ENCODE data around the gene ETFRF1.

ETFRF1 gene

DNA sequence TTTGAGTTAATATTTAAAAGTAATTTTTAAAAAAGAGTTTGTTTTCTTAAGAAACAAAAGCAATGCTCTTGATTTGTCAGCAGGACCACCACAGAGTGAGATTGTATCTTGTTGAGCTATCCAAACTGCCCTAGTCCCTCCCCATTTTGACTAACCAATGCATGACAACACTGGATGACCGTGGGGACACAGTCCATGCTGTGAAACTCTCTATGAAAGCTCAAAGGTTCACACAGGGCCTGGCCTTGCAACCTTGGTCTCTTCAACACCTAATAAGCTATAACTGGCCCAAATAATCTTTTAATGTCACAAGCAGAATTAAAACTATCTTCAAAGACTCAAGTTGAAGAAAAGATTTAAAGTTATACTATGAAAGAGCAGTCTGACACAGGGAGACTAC lies 13.5 kb downstream of the ETFRF1 start:
- no peak overlapping the region for H3K27ac ChIP-seq
- no peak for DNase-seq (ENCODE audit: low read depth, low spot score)

DNA sequence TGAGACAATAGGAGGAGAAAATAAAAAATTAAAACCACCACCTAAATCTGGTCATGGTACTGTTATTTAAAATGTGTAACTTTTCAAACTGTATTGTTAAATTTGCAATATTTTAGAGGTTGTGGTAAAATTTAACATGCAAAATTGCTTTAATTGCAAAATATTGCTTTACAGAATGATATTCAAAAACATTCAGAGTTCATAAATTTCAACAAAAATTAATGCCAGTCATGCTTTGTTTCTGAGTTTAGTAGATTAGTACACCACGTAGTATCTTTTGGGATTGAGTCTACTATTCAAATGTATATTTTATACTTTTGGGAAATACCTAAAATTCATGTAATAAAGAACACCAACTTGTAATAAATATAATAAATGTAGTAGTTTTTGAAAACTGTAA lies 18.3 kb downstream of the ETFRF1 start:
- H3K27ac ChIP-seq: no peak overlapping the region
- DNase-seq (ENCODE audit: low read depth, low spot score): no peak

DNA sequence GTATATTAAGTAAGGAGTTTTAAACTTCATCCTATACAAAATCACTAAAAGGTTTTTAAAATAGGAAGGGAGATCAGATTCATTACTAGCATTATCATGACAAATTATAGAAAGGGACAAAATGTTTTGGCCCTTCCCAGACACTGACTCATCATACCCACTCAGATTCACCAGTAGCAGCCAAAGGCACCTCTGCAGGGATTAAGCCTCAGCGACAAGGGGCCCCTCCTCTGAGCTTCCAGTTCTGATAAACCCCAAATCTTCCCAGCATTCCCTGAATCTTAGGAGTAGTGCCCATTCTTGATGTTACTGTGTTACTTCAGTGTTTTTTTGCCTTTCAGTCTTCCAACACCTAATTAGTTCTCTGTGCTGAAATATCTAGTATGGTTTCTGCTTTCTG lies 41.2 kb downstream of the ETFRF1 start:
- no peak for DNase-seq (ENCODE audit: low read depth, low spot score)
- no peak overlapping the region for H3K27ac ChIP-seq

DNA sequence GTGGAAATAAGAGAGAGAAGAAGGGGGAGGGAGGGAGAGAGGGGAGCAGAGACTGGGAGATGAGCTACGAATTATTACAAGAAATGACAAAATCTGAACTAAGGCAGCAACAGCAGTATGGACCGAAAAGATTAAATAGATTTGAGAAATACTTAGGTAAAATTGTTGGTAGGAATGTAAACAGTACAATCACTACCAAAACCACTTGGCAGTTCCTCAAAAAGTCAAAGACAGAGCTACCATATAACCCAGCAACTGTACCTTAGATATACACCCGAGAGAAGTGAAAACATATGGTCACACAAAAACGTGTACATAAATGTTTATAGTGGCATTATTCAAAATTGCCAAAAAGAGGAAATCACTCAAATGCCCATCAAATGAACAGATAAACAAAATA lies 41.6 kb downstream of the ETFRF1 start:
- no peak for DNase-seq (ENCODE audit: low read depth, low spot score)
- no peak overlapping the region for H3K27ac ChIP-seq

DNA sequence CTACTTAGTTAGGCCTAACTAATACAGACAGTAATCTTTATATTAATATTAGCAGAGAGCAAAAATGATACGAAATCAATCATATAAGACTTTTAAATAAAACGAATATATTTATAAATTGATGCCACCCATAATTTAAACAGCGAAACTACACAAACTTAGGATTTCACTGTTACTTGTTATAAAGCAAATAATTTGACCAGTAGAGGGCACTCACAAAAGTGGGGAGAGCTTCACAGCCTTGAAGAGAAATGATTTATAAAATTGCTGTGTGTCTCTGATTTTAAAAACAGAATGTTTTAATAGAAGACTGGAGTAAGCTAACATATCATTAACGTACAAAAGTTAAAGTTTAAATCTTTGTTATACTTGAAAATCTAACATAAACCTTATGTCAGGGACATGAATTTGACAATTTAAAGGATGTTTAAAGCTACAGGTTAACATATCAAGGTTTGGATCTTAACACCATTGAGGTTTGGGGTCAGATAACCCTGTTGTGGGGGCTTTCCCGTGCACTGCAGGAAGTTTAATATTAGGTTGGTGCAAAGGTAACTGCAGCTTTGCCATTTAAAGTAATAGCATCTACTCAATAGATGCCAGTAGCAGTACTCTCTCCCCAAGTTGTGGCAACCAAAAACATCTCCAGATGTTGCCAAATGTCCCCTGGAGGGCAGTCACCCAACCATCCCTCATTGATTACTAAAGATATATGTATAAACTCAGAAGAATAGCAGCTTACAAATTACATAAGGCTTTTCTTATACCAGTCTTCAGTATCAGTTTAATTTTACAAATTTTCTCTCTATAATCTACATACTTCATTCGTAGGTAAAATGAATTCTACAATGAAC lies 46.4 kb downstream of the ETFRF1 start:
- DNase-seq (ENCODE audit: low read depth, low spot score): no peak

DNA sequence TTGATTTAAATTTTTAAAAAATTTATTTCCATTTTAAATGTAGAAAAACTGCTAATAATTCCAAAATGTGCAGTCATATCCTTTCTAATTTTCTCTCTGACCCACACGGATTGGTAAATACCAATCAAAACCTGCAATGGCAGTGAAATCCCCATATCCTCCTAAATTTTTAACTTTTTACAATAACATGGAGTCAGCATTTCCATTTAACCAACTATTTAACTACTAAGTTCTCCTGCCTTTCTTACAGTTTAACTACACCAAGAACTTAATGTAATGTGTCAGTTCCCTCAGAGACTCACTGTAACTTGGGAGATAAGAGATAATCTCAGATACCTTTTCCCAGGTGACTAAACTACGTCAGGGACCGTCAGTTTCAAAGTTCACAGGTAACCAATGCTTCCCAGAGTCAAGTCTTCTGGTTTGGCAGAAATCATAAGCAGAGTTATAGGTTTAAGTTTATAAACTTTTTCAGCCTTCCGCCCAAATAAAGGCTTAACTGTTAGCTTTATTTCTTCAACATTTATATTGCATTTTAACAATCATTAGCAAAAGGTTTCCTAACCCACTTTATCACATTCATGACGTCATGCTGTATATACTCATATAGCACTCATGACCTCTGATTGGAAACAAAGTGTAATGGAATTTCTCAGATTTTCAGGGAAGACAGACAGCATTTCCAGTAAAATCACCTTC lies 48.1 kb downstream of the ETFRF1 start:
- no peak for DNase-seq (ENCODE audit: low read depth, low spot score)
- H3K27ac ChIP-seq: peak overlapping the region; percentile 16

More for the DNA sequence above, 46.4 kb downstream of the ETFRF1 start:
- no peak overlapping the region for H3K27ac ChIP-seq

DNA sequence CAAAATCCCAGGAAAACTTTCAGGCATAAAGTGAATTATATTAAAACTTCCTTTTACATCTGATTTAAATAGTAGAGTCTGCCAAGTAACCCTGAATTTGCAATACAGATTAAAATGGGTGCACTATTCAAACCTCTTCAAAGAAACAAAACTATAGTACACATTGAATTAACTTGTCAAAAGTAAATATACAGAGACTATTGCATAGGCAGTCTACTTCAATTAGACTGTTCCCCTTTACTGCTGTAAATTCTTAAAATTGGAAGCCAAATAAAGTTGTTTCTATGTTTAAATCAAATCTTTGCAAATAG lies 48.6 kb downstream of the ETFRF1 start:
- no peak overlapping the region for H3K27ac ChIP-seq
- no peak for DNase-seq (ENCODE audit: low read depth, low spot score)

DNA sequence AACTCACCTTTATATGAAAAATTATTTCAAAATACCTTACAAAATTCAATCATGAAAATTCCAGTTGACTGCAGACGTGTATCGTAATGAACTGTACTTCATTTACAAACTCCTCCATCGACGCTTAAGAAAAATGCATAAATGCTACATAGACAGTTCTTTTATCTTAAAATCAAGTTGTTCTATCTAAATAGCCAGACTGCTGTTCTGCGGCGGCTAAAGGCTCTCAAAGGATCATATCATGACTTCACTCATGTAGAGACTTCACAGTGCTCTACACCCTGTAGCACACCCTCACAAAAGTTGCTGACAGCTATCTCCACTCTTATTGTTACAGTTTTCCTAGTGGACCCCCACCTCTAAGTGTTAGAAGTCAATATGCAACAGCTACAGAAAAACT lies 50.5 kb downstream of the ETFRF1 start:
- H3K27ac ChIP-seq: no peak overlapping the region
- DNase-seq (ENCODE audit: low read depth, low spot score): no peak

DNA sequence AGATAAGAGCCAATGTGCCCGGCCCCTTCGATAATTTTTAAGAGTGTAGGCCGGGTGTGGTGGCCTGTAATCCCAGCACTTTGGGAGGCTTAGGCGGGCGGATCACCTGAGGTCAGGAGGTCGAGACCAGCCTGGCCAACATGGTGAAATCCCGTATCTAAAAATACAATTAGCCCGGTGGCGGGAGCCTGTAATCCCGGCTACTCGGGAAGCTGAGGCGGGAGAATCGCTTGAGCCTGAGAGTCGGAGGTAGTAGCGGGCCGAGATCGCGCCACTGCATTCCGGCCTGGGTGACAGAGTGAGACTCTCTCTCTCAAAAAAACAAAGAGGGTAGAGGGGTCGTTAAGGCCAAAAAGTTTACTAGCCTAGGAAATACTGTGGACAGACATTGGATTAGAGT lies 53.1 kb downstream of the ETFRF1 start:
- no peak for DNase-seq (ENCODE audit: low read depth, low spot score)
- no peak overlapping the region for H3K27ac ChIP-seq

DNA sequence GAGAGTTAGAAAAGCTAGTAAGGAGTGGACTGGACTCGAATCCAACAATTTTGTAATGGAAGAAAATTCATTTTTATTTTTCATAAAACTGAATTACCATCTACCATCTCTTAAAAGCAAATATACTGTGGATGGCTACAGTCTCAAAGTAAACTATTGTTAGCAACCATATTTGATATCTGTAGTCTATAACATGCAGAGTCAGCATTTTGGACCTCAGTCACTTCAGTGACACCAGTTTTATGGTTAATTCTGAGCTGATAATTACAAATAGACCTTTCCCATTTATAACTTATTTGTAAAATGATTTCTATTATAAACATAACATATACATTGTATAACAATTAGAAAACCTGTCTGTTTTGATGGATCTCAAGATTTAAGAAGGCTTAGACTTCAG lies 53.7 kb downstream of the ETFRF1 start:
- DNase-seq (ENCODE audit: low read depth, low spot score): no peak
- no peak overlapping the region for H3K27ac ChIP-seq

DNA sequence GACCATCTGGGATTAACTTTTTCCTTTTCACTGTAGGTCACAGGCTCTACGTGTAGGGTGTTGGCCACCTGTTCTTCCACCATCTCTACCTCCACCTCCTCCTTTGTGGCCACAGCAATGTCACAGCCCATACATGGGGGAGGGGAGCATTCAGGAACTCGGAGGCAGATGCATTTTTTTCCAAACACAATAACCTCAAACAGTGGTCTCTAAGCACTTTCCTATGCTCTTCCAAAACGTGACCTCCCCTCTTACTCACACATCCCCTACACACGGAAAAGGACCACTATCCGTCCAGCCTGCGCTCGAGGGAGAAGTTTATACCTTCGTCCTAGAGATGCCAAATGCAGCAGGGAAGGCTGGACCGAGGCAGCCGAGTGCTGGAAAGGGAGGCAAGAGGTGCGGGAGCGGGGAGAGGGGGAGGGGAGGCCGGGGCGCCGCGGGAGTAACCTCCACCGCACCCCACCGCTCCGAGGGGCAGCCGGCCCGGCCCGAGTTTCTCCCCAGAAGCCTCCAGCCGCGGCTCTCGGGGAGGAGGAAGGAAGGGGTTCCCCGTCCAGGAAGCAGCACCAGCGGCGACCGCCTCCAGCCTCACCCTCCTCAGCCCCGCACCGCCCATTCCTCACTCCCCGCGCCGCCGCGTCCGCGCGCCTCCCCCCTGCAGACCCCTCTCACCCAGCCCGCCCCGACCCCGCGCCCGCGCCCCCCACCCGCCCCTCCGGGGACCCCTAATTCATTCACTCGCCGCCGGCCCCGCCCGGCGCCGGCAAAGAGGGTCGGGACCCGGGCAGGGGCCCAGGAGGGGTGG lies 55.1 kb downstream of the ETFRF1 start:
- peak overlapping the region; percentile 58 for H3K27ac ChIP-seq
- DNase-seq (ENCODE audit: low read depth, low spot score): no peak

DNA sequence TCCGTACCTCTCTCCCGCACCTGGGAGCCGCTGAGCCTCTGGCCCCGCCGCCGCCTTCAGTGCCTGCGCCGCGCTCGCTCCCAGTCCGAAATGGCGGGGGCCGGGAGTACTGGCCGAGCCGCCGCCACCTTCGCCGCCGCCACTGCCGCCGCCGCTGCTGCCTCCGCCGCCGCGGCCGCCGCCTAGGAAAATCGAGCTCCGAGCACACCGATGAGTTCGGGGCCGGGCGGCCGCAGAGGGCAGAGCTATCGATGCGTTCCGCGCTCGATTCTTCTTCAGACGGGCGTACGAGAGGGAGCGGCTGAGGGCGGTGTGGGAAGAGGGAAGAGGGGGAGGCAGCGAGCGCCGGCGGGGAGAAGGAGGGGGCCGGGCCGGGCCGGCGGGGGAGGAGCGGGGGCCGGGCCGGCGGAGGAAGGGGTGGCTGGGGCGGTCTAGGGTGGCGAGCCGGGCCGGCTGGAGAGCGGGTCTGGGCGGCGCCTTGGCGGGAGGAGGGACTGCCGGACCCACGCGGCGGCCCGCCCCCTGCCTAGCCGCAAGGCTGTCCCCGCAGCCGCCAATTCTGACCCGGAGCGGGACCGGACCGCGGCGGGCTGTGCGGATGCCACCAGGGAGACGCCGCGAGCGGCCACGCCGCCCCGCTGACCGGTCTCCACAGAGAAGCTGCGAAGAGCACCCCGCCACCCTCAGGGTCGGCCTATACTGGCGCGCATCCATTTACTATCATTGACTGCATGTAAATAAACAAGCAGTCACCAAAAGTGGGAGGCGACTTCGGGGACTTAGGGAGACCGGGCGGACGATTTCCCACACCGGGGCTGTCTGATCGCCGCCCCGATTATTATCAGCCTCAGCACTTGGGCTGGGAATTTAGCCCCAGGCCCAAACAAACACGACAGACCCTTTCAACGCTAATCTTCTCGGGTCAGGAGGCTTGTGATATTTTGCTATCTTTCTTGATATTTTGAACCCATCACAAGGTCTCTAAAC lies 56.0 kb downstream of the ETFRF1 start, which contains the start of gene KRAS:
Gene KRAS, minus strand, starts transcription at position 186 of the 987 bp plus-strand sequence.
- DNase-seq (ENCODE audit: low read depth, low spot score): peak; percentile 84
- H3K27ac ChIP-seq: peak within 1 kb of the TSS; percentile 58

DNA sequence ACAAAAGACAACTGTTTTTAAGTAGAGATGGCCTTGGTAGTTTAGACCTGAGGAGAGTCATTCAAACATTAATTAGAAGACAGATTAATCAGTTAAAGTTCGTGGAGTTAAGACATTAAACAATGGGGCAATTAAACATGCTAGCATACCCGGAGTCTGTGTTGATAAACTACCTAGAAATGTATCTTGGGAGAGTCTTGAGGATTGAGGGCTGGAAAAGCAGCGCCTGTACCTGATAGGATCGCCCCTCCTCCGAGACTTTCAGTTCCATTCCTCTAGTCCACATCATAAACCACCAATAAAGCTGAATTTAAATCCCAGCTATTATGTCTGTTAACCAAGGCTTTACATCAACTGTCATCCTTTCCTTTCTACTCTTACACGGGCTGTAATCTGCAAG lies 56.7 kb downstream of the ETFRF1 start:
- DNase-seq (ENCODE audit: low read depth, low spot score): no peak
- H3K27ac ChIP-seq: no peak overlapping the region

DNA sequence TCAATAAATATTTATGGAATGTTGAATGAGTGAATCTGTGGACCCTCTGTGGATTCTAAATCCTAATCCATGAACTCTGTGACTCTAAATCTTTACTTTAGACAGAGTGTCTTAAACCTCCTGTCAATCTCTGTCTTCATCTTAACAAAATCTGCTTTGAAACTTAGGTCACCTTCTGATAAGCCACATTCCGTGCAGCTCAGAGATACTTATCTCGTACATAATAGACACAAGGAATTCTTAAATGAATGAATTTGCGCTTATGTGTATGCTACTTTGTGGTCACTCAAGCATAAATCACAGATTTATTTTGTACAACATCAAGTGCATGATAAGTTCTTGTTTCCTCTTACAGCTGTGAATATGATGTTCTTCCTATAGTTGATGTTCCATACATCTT lies 57.9 kb downstream of the ETFRF1 start:
- DNase-seq (ENCODE audit: low read depth, low spot score): no peak
- H3K27ac ChIP-seq: no peak overlapping the region

DNA sequence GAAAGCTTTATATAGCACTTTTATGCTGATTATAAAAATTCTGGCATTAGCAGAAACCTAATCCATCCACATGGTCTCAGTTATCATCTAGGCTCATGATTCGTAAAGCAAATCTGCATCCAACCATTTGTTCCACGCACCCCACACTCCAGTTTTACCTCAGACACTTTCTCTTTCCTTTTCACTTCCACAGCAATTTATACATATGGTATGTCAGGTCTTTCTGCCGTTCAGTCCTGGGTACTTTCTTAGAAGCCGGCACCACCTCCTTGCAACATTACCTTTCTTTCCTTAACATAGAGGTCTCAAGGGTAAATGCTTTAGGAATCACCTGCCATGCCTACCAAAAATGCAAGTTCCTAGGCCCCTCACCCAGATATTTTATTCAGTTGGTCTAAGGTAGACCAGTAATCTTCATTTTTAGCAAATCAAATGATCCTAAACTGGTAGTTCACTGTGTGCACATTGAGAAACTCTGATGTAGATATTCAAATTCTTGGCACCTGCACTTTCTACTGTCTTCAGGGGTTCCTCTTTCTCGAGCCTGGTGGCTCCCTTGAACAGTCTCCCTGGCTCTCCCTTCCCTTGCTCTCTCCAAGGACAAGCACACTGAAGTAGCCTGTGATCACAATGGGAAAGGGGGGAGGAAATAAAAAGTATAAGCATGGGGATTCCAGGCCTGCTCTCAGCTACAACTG lies 58.5 kb downstream of the ETFRF1 start:
- no peak overlapping the region for H3K27ac ChIP-seq
- no peak for DNase-seq (ENCODE audit: low read depth, low spot score)

DNA sequence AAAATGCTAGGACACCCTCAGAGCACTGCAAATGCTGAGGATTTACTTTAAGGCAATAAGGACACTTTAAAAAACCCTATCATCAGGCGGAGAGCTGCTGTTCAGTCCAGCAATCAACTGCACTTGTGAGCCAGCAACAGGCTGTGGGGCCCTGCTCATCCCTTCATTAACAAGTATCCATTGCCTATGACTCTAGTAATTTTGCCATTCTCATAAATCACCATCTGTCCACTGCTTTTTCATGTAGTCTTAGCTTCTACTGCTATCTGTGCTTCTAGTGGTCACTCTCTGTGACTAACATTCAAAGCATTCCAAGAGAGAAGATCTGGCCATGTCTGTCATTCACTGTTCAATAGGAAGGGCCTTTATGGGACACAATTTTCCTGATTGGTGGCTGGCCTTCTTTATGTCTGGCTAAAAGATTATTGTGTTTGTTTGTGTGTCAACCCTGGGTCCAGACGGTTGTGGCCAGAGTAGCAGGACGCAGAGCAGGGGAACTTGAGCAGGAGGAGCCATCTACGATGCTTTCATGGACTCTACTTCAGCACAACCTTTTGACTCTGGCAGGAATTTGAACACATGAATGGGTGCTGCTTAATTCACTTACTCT lies 59.3 kb downstream of the ETFRF1 start:
- H3K27ac ChIP-seq: no peak overlapping the region
- no peak for DNase-seq (ENCODE audit: low read depth, low spot score)

Data from epithelial cell of prostate (primary cell).